A549 treated with RU486 at 1 μM for 4 hours (cell line): ENCODE measurements around the gene SENP2. TPM values are rescaled to one million over a fixed set of nuclear protein-coding genes. Genes with fewer than 3 reads are reported as not detected.

Source experiments
- total RNA-seq: library from RNA; stranded (reverse); fragments of 200-300 nt; extraction: Qiagen RNA extraction; gene quantifications from 5 replicates; pipeline ENCODE4 v1.2.3, GENCODE V29; 2022; ENCODE audit warnings: low read depth

Gene SENP2
- total RNA-seq = 16.2 to 17.6 TPM (median 16.5 TPM) in 5 replicates

GRCh38 chr3:185585859-185586685, at the start of gene SENP2:
Gene SENP2, plus strand, starts transcription at chr3:185586295. Its CDS starts 119 bp downstream, at chr3:185586414.

GRCh38 chr3:185552358-185552877, 33.7 kb upstream of the SENP2 start, which contains the start of gene LIPH:
Gene LIPH, minus strand, starts transcription at chr3:185552588. Its CDS starts 117 bp downstream, at chr3:185552471.

Other genes starting within 250 kb of the SENP2 start
- gene MAP3K13, start 223.2 kb upstream of the SENP2 start, total RNA-seq = 8.9 to 15.8 TPM (median 13.5 TPM) in 5 replicates
- 16.0 to 22.4 TPM (median 20.4 TPM) in 5 replicates for gene TMEM41A, start 87.3 kb upstream of the SENP2 start, total RNA-seq
- 5.4 to 7.4 TPM (median 6.6 TPM) in 5 replicates for gene LIPH, start 33.7 kb upstream of the SENP2 start, total RNA-seq
- gene IGF2BP2, start 238.7 kb downstream of the SENP2 start, total RNA-seq = 8.2 to 10.6 TPM (median 10.0 TPM) in 5 replicates